Measurements from ENCODE around the gene DARS1. TPM values are rescaled to one million over a fixed set of nuclear protein-coding genes. Genes with fewer than 3 reads are reported as not detected.

DARS1 gene
- 136 and 138 TPM in 2 replicates for total RNA-seq
- 182 and 216 TPM in 2 replicates for polyA plus RNA-seq

DNA sequence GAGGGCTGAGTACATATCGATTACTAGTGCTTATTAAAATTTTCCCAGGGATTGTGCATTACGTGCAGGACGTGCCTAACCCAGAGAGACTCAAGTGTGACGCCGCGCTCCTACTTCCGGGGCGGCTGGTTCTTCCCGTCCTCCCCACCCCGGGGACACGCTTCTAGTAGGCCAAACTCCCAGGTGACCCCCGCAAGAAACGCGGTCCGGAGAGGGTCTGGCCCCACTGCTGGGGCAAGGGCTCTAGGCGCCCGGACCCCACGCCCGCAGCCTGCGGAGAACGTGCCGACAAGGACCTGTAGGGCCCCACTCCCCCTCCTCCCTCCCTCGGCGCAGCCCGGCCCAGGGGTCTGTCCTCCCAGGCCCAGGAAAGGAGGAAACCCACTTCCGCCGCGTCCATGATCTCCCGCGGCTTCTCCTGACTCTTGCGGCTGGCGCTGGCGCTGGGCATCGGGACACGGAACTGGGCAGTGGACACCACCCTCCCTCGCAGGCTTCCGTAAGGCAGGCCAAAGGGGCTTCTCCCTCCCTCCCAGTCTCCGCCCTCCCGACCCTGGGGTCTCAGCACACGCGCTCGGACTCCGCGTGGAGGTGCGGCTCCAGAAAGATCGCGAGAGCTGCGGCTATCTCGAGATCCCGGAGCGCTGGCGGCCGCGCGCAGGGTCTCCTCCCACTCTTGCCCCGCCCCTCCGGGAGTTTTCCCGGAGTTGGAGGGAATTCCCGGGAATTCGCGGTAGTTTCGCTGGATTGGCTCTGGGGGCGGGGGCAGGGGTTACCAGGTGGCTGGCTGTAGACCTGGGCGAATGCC is at the start of gene DARS1:
Gene DARS1 (minus strand): TSS at position 609 of the 808 bp plus-strand sequence. CDS start 158 bp downstream, at position 451.
- TF ChIP-seq, protein P1, sequence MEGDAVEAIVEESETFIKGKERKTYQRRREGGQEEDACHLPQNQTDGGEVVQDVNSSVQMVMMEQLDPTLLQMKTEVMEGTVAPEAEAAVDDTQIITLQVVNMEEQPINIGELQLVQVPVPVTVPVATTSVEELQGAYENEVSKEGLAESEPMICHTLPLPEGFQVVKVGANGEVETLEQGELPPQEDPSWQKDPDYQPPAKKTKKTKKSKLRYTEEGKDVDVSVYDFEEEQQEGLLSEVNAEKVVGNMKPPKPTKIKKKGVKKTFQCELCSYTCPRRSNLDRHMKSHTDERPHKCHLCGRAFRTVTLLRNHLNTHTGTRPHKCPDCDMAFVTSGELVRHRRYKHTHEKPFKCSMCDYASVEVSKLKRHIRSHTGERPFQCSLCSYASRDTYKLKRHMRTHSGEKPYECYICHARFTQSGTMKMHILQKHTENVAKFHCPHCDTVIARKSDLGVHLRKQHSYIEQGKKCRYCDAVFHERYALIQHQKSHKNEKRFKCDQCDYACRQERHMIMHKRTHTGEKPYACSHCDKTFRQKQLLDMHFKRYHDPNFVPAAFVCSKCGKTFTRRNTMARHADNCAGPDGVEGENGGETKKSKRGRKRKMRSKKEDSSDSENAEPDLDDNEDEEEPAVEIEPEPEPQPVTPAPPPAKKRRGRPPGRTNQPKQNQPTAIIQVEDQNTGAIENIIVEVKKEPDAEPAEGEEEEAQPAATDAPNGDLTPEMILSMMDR (IDR thresholded peaks at IDR 0.05; ENCODE audit: low read depth, low read length) = no peak

DNA sequence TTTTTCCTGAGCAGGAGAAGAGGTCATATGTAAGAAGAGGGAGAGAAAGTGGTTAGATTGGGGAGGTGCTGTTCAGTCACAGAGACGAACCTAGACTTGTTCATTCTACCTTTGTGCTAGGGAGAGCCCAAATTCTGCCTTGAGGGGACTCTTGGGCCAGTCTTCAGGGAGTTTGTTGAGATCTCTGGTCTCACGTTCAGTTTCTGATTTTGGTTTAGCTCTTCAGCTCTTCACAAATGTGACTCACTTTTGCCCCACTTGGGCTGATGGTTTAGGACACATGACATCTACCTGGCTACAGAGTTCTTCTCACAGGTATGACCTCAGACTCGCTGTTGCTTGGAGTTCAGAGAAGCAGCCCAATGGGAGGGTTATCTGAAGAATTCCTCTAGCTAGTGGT is 49.2 kb upstream of the DARS1 start:
- H3K27me3 ChIP-seq = no peaks in the 10 kb centered on the region
- H3K4me3 ChIP-seq = no peak overlapping the region
- H3K9me3 ChIP-seq (ENCODE audit: low read depth) = no peaks in the 10 kb centered on the region
- no peaks in the 10 kb centered on the region for H3K36me3 ChIP-seq
- no peak overlapping the region for H3K27ac ChIP-seq
- peaks cover 13% of the 10 kb centered on the region for H3K4me1 ChIP-seq (ENCODE audit: low read depth)
- TF ChIP-seq, protein P1 (IDR thresholded peaks at IDR 0.05; ENCODE audit: low read depth, low read length) = no peak
- no peak for DNase-seq (ENCODE audit: low read depth in 1 of 2, low spot score in 1 of 2)

More for the DNA sequence above, at the start of gene DARS1:
- Histone ChIP-seq H3K27me3 (no peaks in the 10 kb centered on the region), H3K36me3 (peaks cover 3% of the 10 kb centered on the region), H3K9me3 (ENCODE audit: low read depth) (no peaks in the 10 kb centered on the region), H3K4me1 (ENCODE audit: low read depth) (peaks cover 10% of the 10 kb centered on the region), H3K4me3 (peak within 1 kb of the TSS; percentile 47), H3K27ac (peak within 1 kb of the TSS; percentile 94)
- peak; percentile 96 for DNase-seq (ENCODE audit: low read depth in 1 of 2, low spot score in 1 of 2)

DNA sequence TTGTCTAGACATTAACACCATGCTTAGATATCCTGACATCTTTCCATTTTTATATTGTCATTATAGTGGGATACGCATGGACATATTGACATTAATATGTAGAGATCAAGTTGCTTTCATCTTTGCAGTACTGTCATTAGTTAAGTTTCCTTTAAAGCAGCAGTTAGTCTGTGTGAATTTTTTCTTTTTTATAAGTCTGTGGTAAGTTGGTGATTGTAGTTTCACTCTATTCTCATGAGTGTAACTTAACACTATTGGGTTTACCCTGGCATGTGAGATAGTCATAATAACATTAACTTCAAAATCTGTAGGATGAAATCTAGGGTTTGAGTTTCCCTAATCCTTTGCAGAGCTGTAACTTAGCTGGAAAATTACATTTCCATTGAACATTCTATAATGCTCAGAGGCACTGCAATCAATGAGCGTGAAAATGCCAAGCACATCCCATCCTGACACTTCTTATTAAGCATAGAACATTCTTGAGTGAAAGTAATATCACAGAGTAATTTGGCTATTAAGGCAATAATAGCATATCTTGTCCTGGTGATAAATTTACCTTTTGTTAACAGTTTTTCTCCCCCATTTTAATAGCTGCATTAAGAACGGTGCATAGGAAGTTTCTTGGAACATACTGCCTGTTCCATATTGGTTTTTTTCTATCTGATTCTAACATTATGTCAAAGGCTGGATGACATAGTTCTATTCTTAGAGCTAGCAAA is 47.5 kb upstream of the DARS1 start:
- TF ChIP-seq, protein P1 (IDR thresholded peaks at IDR 0.05; ENCODE audit: low read depth, low read length) = no peak
- Histone ChIP-seq H3K4me1 (ENCODE audit: low read depth) (peaks cover 13% of the 10 kb centered on the region), H3K36me3 (no peaks in the 10 kb centered on the region), H3K9me3 (ENCODE audit: low read depth) (no peaks in the 10 kb centered on the region), H3K27ac (no peak overlapping the region), H3K4me3 (no peak overlapping the region), H3K27me3 (no peaks in the 10 kb centered on the region)
- no peak for DNase-seq (ENCODE audit: low read depth in 1 of 2, low spot score in 1 of 2)

DNA sequence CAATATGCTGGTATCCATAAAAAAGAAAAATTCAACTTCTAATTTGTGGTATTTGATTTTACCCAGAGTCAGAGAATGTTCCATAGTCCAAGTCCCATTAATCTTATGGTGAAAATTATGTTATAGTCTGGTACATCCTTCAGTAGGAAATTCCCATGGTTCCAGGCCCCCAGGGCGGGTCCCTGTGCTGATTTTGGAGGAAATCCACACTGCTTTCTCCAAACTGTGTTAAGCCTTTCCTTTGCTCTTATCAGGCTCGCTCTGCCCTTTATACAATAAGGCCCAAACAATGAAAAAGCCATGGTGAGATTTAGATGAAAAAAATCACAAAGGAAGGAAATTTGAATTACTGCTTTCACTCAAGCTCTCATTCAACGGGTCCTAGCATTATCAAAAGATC is 46.8 kb upstream of the DARS1 start:
- TF ChIP-seq, protein P1 (IDR thresholded peaks at IDR 0.05; ENCODE audit: low read depth, low read length) = no peak

DNA sequence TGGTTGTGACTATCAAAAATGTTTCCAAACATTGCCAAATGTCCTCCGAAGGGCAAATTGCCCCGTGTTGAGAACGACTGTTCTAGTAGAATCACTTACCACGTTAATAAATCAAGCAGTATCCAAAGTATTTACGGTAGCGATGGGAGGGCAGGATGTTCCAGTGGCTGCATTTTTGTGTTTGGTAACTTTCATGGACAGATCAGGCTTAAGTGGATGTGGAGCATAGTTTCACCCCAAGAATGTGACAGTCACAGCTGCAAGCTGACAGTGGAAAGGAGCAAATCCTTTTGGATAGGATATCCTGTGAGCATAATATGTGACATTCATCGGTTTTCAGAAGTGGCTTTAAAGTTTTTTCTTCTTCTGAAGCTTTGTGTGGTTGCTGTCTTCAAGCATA is 46.3 kb upstream of the DARS1 start:
- Histone ChIP-seq H3K9me3 (ENCODE audit: low read depth) (no peaks in the 10 kb centered on the region), H3K27me3 (no peaks in the 10 kb centered on the region), H3K27ac (no peak overlapping the region), H3K36me3 (no peaks in the 10 kb centered on the region), H3K4me3 (no peak overlapping the region), H3K4me1 (ENCODE audit: low read depth) (peaks cover 13% of the 10 kb centered on the region)
- DNase-seq (ENCODE audit: low read depth in 1 of 2, low spot score in 1 of 2) = no peak
- TF ChIP-seq, protein P1 (IDR thresholded peaks at IDR 0.05; ENCODE audit: low read depth, low read length) = no peak

More for the DNA sequence above, 46.8 kb upstream of the DARS1 start:
- Histone ChIP-seq H3K27me3 (no peaks in the 10 kb centered on the region), H3K36me3 (no peaks in the 10 kb centered on the region), H3K4me3 (no peak overlapping the region), H3K4me1 (ENCODE audit: low read depth) (peaks cover 13% of the 10 kb centered on the region), H3K27ac (no peak overlapping the region), H3K9me3 (ENCODE audit: low read depth) (no peaks in the 10 kb centered on the region)
- DNase-seq (ENCODE audit: low read depth in 1 of 2, low spot score in 1 of 2) = no peak
